ENCODE data around the gene CHCHD3. TPM values are rescaled to one million over a fixed set of nuclear protein-coding genes. Genes with fewer than 3 reads are reported as not detected.

CHCHD3 gene
- polyA plus RNA-seq, 1 donor (not counting 4 experiments of a cell fraction or from before 2014, with no cell fraction given), result 59.2 TPM

DNA sequence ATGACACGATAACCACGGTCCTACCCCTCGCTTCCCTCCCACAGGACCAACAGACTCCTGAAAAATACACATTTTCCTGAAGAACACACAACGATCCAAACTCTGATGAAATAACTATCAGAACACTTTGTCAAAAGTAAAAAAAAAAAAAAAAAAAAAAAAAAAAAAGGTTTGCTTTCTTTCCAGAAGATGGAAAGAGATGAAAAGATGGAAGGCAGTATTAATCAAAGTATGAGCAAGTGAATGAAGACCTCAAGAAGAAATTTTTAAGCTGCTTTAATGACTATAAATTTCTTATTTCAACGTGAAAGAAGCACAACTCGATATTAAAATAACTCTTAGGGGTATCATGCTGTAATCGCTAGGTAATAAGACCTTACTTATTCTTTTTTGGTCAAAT lies 202.3 kb downstream of the CHCHD3 start:
- Histone ChIP-seq H3K9me3 (ENCODE audit: control insufficient read depth, low read depth, low read length) (no peaks in the 10 kb centered on the region), H3K27ac (ENCODE audit: control insufficient read depth, insufficient read depth, low read length) (no peak overlapping the region), H3K4me1 (ENCODE audit: control insufficient read depth, extremely low read depth, insufficient read depth, low read length) (peaks cover 18% of the 10 kb centered on the region), H3K36me3 (ENCODE audit: control insufficient read depth in 2 of 2, extremely low read depth in 1 of 2, insufficient read depth in 2 of 2, low read length in 2 of 2) (no peaks in the 10 kb centered on the region), H2AFZ (ENCODE audit: control insufficient read depth, low read length) (no peak overlapping the region), H3K4me2 (ENCODE audit: control insufficient read depth, extremely low read depth, insufficient read depth, low read depth, low read length) (no peak overlapping the region), H3K79me2 (ENCODE audit: control insufficient read depth, insufficient read depth, low read length) (no peaks in the 10 kb centered on the region), H4K20me1 (ENCODE audit: control insufficient read depth, extremely low read depth, insufficient read depth, low read length) (no peaks in the 10 kb centered on the region), H3K9me1 (ENCODE audit: control insufficient read depth, extremely low read depth, insufficient read depth, low read length) (no peaks in the 10 kb centered on the region), H3K4me3 (ENCODE audit: control insufficient read depth in 2 of 3, extremely low read depth in 1 of 3, insufficient read depth in 2 of 3, low read depth in 1 of 3, low read length in 3 of 3) (no peak overlapping the region), H3K27me3 (ENCODE audit: control insufficient read depth, extremely low read depth, insufficient read depth, low read length) (no peaks in the 10 kb centered on the region), H3K9ac (ENCODE audit: control insufficient read depth, extremely low read depth, insufficient read depth, low read length) (no peak overlapping the region)
- DNase-seq (ENCODE audit: low read depth, low spot score) (no peak), FAIRE-seq (no peak)
- TF ChIP-seq, protein P1, sequence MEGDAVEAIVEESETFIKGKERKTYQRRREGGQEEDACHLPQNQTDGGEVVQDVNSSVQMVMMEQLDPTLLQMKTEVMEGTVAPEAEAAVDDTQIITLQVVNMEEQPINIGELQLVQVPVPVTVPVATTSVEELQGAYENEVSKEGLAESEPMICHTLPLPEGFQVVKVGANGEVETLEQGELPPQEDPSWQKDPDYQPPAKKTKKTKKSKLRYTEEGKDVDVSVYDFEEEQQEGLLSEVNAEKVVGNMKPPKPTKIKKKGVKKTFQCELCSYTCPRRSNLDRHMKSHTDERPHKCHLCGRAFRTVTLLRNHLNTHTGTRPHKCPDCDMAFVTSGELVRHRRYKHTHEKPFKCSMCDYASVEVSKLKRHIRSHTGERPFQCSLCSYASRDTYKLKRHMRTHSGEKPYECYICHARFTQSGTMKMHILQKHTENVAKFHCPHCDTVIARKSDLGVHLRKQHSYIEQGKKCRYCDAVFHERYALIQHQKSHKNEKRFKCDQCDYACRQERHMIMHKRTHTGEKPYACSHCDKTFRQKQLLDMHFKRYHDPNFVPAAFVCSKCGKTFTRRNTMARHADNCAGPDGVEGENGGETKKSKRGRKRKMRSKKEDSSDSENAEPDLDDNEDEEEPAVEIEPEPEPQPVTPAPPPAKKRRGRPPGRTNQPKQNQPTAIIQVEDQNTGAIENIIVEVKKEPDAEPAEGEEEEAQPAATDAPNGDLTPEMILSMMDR (optimal IDR thresholded peaks at IDR 0.05 in 1 of 3, IDR thresholded peaks at IDR 0.05 in 1 of 3, conservative IDR thresholded peaks at IDR 0.05 in 1 of 3; ENCODE audit: extremely low read depth in 1 of 3, insufficient read depth in 2 of 3, low read length in 3 of 3), result no peak
- no peak for TF ChIP-seq EZH2 (IDR thresholded peaks at IDR 0.05; ENCODE audit: low read length)
- dilution Hi-C loops (cut with MboI; ENCODE audit: extremely low pct_ligation_motif_present, low sequenced_read_pairs), result no loop called here

- Histone ChIP-seq H3K36me3 (ENCODE audit: control insufficient read depth in 2 of 2, extremely low read depth in 1 of 2, insufficient read depth in 2 of 2, low read length in 2 of 2) (no peaks in the 10 kb centered on the region), H3K4me1 (ENCODE audit: control insufficient read depth, extremely low read depth, insufficient read depth, low read length) (peaks cover 18% of the 10 kb centered on the region)
- peak; percentile 7 for DNase-seq (ENCODE audit: low read depth, low spot score)
These were observed 203.5 kb downstream of the CHCHD3 start for GRCh38 chr7:132878204-132878919.

More at GRCh38 chr7:132878204-132878919, 203.5 kb downstream of the CHCHD3 start:
- no peaks in the 10 kb centered on the region for H3K9me1 ChIP-seq (ENCODE audit: control insufficient read depth, extremely low read depth, insufficient read depth, low read length)
- no peak for TF ChIP-seq EZH2 (IDR thresholded peaks at IDR 0.05; ENCODE audit: low read length)
- TF ChIP-seq, protein P1 (optimal IDR thresholded peaks at IDR 0.05 in 1 of 3, IDR thresholded peaks at IDR 0.05 in 1 of 3, conservative IDR thresholded peaks at IDR 0.05 in 1 of 3; ENCODE audit: extremely low read depth in 1 of 3, insufficient read depth in 2 of 3, low read length in 3 of 3), result no peak
- peak overlapping the region; percentile 12 for H3K4me2 ChIP-seq (ENCODE audit: control insufficient read depth, extremely low read depth, insufficient read depth, low read depth, low read length)
- H3K27ac ChIP-seq (ENCODE audit: control insufficient read depth, insufficient read depth, low read length), result peak overlapping the region; percentile 33
- no peaks in the 10 kb centered on the region for H3K79me2 ChIP-seq (ENCODE audit: control insufficient read depth, insufficient read depth, low read length)
- no peak overlapping the region for H3K4me3 ChIP-seq (ENCODE audit: control insufficient read depth in 2 of 3, extremely low read depth in 1 of 3, insufficient read depth in 2 of 3, low read depth in 1 of 3, low read length in 3 of 3)
- H3K9me3 ChIP-seq (ENCODE audit: control insufficient read depth, low read depth, low read length), result no peaks in the 10 kb centered on the region
- H3K27me3 ChIP-seq (ENCODE audit: control insufficient read depth, extremely low read depth, insufficient read depth, low read length), result no peaks in the 10 kb centered on the region
- H4K20me1 ChIP-seq (ENCODE audit: control insufficient read depth, extremely low read depth, insufficient read depth, low read length), result no peaks in the 10 kb centered on the region
- H2AFZ ChIP-seq (ENCODE audit: control insufficient read depth, low read length), result no peak overlapping the region
- dilution Hi-C loops (cut with MboI; ENCODE audit: extremely low pct_ligation_motif_present, low sequenced_read_pairs), result no loop called here
- no peak overlapping the region for H3K9ac ChIP-seq (ENCODE audit: control insufficient read depth, extremely low read depth, insufficient read depth, low read length)
- peak; percentile 68 for FAIRE-seq
